WTC11 (cell line): ENCODE measurements around the gene MACF1. TPM values are rescaled to one million over a fixed set of nuclear protein-coding genes. Genes with fewer than 3 reads are reported as not detected.
A peak's percentile ranks its signal among the peaks of the same experiment; 100 is the strongest.

Source experiments
- ATAC-seq: fragments of 200-7000 bp; cut with Tn5 transposase; 2 replicates; pipeline ENCODE4 v1.10.0; 2021; ENCODE audit warnings: mild to moderate bottlenecking, moderate library complexity
- CTCF ChIA-PET: fragments of 300-600 bp; sonication (Branson Sonifier 250); formaldehyde crosslinking; loops from one replicate; lab custom pipeline; 2021; ENCODE audit warnings: antibody characterized with exemption; lab: Charles Lee
- POLR2A ChIA-PET: fragments of 350-600 bp; sonication (Branson Sonifier 250); formaldehyde crosslinking; loops from one replicate; lab custom pipeline; 2021; ENCODE audit warnings: antibody characterized with exemption; lab: Charles Lee
- DNase-seq: peaks from one replicate; pipeline ENCODE4 v3.0.0; 2021; ENCODE audit warnings: low spot score
- H3K27ac Mint-ChIP-seq: 2 replicates; pipeline ENCODE4 v1.8.0; 2021; ENCODE audit warnings: mixed read lengths
- H3K27me3 Mint-ChIP-seq: 2 replicates; pipeline ENCODE4 v1.8.0; 2021; ENCODE audit warnings: low read depth, mild to moderate bottlenecking, moderate library complexity, mixed read lengths
- H3K36me3 Mint-ChIP-seq: 2 replicates; pipeline ENCODE4 v1.8.0; 2021; ENCODE audit warnings: mixed read lengths
- H3K4me1 Mint-ChIP-seq: 2 replicates; pipeline ENCODE4 v1.8.0; 2022; ENCODE audit warnings: mixed read lengths
- H3K4me3 Mint-ChIP-seq: 2 replicates; pipeline ENCODE4 v1.8.0; 2021; ENCODE audit warnings: mild to moderate bottlenecking, moderate library complexity, mixed read lengths
- H3K9me3 Mint-ChIP-seq: 2 replicates; pipeline ENCODE4 v1.8.0; 2021; ENCODE audit warnings: mixed read lengths
- CREB1 ChIP-seq: sonication (generic); formaldehyde crosslinking; IDR thresholded peaks from 2 replicates; pipeline ENCODE4 v1.8.0; 2023; ENCODE audit warnings: mild to moderate bottlenecking, missing genetic modification reagents
- GABPB1 ChIP-seq: sonication (generic); formaldehyde crosslinking; IDR thresholded peaks from 2 replicates; pipeline ENCODE4 v1.8.1; 2023; ENCODE audit warnings: mild to moderate bottlenecking, missing genetic modification reagents
- PRRX2 ChIP-seq: fragments of 250-450 bp; sonication (Bioruptor Pico); IDR thresholded peaks from 2 replicates; pipeline ENCODE4 v1.8.0; 2021; ENCODE audit warnings: mild to moderate bottlenecking
- SMAD3 ChIP-seq: sonication (generic); formaldehyde crosslinking; IDR thresholded peaks from 2 replicates; pipeline ENCODE4 v1.8.0; 2022; ENCODE audit warnings: missing genetic modification reagents, mild to moderate bottlenecking, borderline replicate concordance
- SP1 ChIP-seq: sonication (generic); formaldehyde crosslinking; conservative IDR thresholded peaks from 2 replicates; pipeline ENCODE4 v1.8.1; 2022; ENCODE audit warnings: missing genetic modification reagents
- TP53 ChIP-seq: sonication (generic); formaldehyde crosslinking; IDR thresholded peaks from 2 replicates; pipeline ENCODE4 v1.8.1; 2023; ENCODE audit warnings: mild to moderate bottlenecking, missing genetic modification reagents
- ZBTB21 ChIP-seq: sonication (generic); formaldehyde crosslinking; IDR thresholded peaks from 2 replicates; pipeline ENCODE4 v1.8.1; 2023; ENCODE audit warnings: mild to moderate bottlenecking, missing genetic modification reagents, borderline replicate concordance
- ZNF138 ChIP-seq: sonication (generic); formaldehyde crosslinking; conservative IDR thresholded peaks from 2 replicates; pipeline ENCODE4 v1.8.1; 2022; ENCODE audit warnings: mild to moderate bottlenecking, moderate library complexity, missing genetic modification reagents
- ZNF396 ChIP-seq: fragments of 250-450 bp; sonication (Bioruptor Pico); IDR thresholded peaks from 2 replicates; pipeline ENCODE4 v1.8.0; 2021; ENCODE audit warnings: mild to moderate bottlenecking, moderate library complexity, borderline replicate concordance
- ZNF416 ChIP-seq: fragments of 250-450 bp; sonication (Bioruptor Pico); IDR thresholded peaks from 2 replicates; pipeline ENCODE4 v1.9.0; 2021; ENCODE audit warnings: mild to moderate bottlenecking, inconsistent platforms
- ZNF671 ChIP-seq: fragments of 250-450 bp; sonication (Bioruptor Pico); IDR thresholded peaks from 2 replicates; pipeline ENCODE4 v1.8.0; 2021; ENCODE audit warnings: mild to moderate bottlenecking
- total RNA-seq: library from RNA; stranded (reverse); gene quantifications from 3 replicates; pipeline ENCODE4 v1.2.3, GENCODE V29; 2021
- TF ChIP-seq, protein P1 (sequence below): sonication (generic); formaldehyde crosslinking; IDR thresholded peaks from 2 replicates; pipeline ENCODE4 v1.8.0; 2023; ENCODE audit warnings: missing genetic modification reagents, mild to moderate bottlenecking, borderline replicate concordance
- TF ChIP-seq, protein P2 (sequence below): sonication (generic); formaldehyde crosslinking; IDR thresholded peaks from 2 replicates; pipeline ENCODE4 v1.8.1; 2022; ENCODE audit warnings: missing genetic modification reagents, borderline replicate concordance
- TF ChIP-seq, protein P3 (sequence below): sonication (generic); formaldehyde crosslinking; IDR thresholded peaks from 2 replicates; pipeline ENCODE4 v1.8.0; 2022; ENCODE audit warnings: missing genetic modification reagents
- TF ChIP-seq, protein P4 (sequence below): sonication (generic); formaldehyde crosslinking; IDR thresholded peaks from 2 replicates; pipeline ENCODE4 v1.8.0; 2022; ENCODE audit warnings: mild to moderate bottlenecking, missing genetic modification reagents
- TF ChIP-seq, protein P5 (sequence below): sonication (generic); formaldehyde crosslinking; IDR thresholded peaks from 2 replicates; pipeline ENCODE4 v1.8.1; 2022; ENCODE audit warnings: mild to moderate bottlenecking, missing genetic modification reagents, moderate library complexity, borderline replicate concordance

MACF1 gene
- total RNA-seq, 1 experiment from 2014 or later = 327 TPM

DNA sequence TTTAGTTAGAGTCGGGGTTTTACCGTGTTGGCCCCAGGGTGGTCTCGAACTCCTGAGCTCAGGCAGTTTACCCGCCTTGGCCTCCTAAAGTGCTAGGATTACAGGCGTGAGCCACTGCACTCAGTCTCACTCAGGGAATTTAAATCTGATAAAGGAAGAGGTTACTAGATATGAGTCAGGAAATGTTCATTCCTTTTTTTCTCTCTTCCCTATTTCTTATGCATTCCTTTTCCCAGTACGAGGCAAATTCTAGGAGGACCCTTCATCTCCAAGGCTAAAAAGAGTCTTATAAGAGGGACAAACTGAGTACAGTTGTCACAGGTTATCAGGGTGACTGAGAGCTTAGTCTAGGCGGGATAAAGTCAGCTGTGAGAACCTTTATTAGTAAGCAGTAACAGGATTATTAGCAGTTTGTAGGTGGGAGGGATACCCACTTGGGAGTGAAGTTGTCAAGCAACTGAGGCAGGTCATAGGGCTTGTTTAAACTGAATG lies 9.1 kb downstream of the MACF1 start:
- Mint-ChIP-seq H3K27ac (peak overlapping the region; percentile 90), H3K9me3 (no peaks in the 10 kb centered on the region)
- ATAC-seq = no peak
- TF ChIP-seq TP53 (CRISPR knock-in tag) = no peak
- TF ChIP-seq, protein P1, sequence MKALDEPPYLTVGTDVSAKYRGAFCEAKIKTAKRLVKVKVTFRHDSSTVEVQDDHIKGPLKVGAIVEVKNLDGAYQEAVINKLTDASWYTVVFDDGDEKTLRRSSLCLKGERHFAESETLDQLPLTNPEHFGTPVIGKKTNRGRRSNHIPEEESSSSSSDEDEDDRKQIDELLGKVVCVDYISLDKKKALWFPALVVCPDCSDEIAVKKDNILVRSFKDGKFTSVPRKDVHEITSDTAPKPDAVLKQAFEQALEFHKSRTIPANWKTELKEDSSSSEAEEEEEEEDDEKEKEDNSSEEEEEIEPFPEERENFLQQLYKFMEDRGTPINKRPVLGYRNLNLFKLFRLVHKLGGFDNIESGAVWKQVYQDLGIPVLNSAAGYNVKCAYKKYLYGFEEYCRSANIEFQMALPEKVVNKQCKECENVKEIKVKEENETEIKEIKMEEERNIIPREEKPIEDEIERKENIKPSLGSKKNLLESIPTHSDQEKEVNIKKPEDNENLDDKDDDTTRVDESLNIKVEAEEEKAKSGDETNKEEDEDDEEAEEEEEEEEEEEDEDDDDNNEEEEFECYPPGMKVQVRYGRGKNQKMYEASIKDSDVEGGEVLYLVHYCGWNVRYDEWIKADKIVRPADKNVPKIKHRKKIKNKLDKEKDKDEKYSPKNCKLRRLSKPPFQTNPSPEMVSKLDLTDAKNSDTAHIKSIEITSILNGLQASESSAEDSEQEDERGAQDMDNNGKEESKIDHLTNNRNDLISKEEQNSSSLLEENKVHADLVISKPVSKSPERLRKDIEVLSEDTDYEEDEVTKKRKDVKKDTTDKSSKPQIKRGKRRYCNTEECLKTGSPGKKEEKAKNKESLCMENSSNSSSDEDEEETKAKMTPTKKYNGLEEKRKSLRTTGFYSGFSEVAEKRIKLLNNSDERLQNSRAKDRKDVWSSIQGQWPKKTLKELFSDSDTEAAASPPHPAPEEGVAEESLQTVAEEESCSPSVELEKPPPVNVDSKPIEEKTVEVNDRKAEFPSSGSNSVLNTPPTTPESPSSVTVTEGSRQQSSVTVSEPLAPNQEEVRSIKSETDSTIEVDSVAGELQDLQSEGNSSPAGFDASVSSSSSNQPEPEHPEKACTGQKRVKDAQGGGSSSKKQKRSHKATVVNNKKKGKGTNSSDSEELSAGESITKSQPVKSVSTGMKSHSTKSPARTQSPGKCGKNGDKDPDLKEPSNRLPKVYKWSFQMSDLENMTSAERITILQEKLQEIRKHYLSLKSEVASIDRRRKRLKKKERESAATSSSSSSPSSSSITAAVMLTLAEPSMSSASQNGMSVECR = no peak
- no peak for TF ChIP-seq ZNF671 (CRISPR knock-in tag)
- TF ChIP-seq SP1 = no peak
- TF ChIP-seq, protein P2, sequence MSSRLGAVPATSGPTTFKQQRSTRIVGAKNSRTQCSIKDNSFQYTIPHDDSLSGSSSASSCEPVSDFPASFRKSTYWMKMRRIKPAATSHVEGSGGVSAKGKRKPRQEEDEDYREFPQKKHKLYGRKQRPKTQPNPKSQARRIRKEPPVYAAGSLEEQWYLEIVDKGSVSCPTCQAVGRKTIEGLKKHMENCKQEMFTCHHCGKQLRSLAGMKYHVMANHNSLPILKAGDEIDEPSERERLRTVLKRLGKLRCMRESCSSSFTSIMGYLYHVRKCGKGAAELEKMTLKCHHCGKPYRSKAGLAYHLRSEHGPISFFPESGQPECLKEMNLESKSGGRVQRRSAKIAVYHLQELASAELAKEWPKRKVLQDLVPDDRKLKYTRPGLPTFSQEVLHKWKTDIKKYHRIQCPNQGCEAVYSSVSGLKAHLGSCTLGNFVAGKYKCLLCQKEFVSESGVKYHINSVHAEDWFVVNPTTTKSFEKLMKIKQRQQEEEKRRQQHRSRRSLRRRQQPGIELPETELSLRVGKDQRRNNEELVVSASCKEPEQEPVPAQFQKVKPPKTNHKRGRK (CRISPR knock-in tag) = no peak
- TF ChIP-seq CREB1 (CRISPR knock-in tag) = no peak
- no peak for TF ChIP-seq ZNF416
- TF ChIP-seq ZBTB21 (CRISPR knock-in tag) = no peak
- TF ChIP-seq GABPB1 (CRISPR knock-in tag) = no peak
- TF ChIP-seq, protein P3, sequence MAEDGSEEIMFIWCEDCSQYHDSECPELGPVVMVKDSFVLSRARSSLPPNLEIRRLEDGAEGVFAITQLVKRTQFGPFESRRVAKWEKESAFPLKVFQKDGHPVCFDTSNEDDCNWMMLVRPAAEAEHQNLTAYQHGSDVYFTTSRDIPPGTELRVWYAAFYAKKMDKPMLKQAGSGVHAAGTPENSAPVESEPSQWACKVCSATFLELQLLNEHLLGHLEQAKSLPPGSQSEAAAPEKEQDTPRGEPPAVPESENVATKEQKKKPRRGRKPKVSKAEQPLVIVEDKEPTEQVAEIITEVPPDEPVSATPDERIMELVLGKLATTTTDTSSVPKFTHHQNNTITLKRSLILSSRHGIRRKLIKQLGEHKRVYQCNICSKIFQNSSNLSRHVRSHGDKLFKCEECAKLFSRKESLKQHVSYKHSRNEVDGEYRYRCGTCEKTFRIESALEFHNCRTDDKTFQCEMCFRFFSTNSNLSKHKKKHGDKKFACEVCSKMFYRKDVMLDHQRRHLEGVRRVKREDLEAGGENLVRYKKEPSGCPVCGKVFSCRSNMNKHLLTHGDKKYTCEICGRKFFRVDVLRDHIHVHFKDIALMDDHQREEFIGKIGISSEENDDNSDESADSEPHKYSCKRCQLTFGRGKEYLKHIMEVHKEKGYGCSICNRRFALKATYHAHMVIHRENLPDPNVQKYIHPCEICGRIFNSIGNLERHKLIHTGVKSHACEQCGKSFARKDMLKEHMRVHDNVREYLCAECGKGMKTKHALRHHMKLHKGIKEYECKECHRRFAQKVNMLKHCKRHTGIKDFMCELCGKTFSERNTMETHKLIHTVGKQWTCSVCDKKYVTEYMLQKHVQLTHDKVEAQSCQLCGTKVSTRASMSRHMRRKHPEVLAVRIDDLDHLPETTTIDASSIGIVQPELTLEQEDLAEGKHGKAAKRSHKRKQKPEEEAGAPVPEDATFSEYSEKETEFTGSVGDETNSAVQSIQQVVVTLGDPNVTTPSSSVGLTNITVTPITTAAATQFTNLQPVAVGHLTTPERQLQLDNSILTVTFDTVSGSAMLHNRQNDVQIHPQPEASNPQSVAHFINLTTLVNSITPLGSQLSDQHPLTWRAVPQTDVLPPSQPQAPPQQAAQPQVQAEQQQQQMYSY (CRISPR knock-in tag) = no peak
- TF ChIP-seq, protein P4, sequence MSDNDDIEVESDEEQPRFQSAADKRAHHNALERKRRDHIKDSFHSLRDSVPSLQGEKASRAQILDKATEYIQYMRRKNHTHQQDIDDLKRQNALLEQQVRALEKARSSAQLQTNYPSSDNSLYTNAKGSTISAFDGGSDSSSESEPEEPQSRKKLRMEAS (CRISPR knock-in tag) = no peak
- no peak for TF ChIP-seq SMAD3 (CRISPR knock-in tag)
- no peak for TF ChIP-seq ZNF396
- TF ChIP-seq, protein P5, sequence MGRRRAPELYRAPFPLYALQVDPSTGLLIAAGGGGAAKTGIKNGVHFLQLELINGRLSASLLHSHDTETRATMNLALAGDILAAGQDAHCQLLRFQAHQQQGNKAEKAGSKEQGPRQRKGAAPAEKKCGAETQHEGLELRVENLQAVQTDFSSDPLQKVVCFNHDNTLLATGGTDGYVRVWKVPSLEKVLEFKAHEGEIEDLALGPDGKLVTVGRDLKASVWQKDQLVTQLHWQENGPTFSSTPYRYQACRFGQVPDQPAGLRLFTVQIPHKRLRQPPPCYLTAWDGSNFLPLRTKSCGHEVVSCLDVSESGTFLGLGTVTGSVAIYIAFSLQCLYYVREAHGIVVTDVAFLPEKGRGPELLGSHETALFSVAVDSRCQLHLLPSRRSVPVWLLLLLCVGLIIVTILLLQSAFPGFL = no peak
- TF ChIP-seq PRRX2 (CRISPR knock-in tag) = no peak
- TF ChIP-seq ZNF138 (CRISPR knock-in tag) = no peak
- TF ChIP-seq, all 79 proteins: peak for 0
- POLR2A ChIA-PET = interaction anchor here (1.3 to 1.6 kb wide), 3 partner anchors 8 to 24 kb away, joined by 3 to 4 read pairs (median 3); no protein-coding TSS in a partner anchor
- CTCF ChIA-PET = interaction anchor here (0.6 to 4.8 kb wide), 10 partner anchors 9 to 239 kb away, joined by 3 to 55 read pairs (median 8); partner anchors contain the start of gene MACF1
- Mint-ChIP-seq H3K4me3 (no peak overlapping the region), H3K4me1 (peaks cover 46% of the 10 kb centered on the region), H3K36me3 (no peaks in the 10 kb centered on the region), H3K27me3 (no peaks in the 10 kb centered on the region)
- no peak for DNase-seq
